RKO (cell line): ENCODE data around the gene C8A.

Source experiments
- DNase-seq: peaks from one replicate; pipeline ENCODE4 v3.0.0-alpha.2; 2016; ENCODE audit warnings: low spot score

C8A gene

DNA sequence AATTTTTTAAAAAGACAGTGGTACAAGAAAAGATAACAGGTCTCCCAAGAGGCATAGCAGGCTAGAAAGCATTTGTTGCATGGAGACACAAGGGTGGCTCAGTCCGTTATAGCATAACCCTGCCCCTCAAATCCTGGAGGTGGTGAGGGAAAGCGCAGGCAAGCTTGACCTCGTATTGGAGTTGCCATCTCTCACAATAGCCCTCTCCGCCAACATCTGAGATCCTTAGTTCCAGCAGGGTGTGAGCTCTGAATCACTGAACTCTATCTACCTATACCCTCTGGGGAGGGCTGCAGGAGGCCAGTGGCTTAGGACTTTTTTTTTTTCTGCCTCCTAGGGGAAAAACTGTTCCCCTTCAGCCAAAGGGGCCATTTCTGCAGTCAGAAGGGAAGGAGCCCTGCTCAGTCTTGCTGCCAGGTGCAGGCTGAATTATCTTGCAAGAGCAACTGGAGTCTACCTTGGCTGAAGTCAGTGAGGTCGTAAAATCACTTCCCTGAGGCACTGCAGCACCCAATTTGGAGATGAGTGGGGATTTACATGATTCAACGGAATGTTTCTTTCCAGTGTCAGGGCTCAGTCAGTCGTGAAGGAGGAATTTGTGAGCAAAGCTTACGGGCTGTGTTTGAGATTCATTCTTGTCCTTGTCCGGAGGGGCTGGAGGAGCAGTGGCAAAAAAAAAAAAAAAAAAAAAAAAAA lies 17.2 kb upstream of the C8A start:
- no peak for DNase-seq

DNA sequence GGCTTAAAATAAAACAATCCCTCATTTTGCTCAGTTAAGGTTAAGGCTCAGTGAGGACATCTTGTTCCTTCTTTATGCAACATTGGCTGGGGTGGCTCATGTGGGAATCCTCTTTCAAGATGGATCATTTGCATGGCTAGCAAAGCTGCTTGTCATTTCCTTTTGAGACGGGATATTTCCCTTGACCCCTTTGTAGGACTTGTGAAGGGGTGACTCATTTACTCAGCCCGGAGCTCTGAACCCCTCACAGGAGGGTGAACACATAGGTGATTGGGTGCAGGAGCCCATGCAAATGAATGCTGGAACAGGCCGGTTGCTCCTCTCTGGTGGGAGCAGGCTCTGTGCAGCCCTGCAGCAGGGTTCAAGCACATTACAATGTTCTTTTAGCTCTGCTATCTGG lies 15.8 kb upstream of the C8A start:
- no peak for DNase-seq

DNA sequence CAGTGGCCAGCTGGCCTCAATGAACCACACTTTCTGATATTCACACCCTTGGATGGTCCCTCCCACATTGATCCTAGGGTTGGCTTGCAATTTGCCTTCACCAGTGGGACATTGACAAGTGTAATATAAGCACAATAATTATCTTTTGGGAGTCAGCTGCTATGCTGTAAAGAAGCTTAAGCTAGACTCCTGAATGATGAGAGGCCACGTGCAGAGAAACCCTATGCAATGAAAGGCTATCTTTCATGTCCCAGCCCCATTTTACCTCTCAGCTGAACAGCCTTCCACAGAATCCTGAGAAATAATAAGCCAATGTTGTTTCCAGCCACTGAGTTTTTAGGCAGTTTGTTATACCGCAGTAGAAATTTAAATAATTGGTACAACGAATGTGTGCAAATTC lies 11.1 kb upstream of the C8A start:
- DNase-seq: no peak

DNA sequence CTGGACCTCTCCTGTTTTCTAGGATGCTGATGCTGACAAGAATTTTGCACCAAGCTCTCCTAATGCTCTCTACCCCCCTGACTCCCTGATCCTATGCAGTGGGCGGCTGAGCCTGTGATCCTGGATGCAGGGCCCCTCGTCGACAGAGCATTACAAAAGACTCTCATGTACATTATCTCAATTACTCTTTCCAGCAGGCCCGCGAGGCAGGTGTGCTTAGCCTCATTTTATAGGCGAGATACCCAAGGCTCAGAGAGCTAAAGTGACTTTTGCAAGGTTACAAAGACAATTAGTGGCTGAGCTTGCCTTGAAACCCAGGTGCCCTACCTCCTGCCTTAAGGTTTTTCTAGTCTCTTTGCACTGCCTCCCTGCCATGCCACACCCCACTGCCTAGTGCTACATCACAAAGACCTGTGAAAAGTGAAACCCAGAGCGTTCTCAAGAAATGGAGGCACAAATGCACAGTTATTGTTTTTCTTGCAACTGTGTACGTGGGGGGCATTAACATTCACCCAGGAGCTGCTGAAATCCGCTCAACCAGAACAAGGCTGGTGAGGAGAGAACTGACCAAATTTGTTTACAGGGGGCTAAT lies 10.0 kb upstream of the C8A start:
- DNase-seq: no peak

DNA sequence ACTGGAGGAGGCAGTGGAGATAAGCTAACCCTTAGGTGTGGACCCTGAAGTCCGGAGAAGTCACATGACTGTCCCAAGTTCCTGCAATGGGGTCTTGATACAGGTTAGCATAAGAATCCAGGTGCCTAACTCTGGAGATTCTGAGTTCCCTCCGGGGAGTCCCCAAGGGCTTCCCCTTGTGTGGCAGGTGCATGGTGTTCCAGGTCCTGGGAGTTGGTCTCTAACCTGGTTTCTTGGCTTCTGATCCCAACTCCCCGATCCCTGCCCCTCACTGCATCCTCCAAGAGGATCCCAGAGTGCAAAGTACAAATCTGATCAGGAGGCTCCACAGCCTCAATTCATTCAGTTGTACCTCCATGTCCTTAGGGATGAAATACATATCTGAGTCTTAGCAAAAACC lies 9.3 kb upstream of the C8A start:
- no peak for DNase-seq

DNA sequence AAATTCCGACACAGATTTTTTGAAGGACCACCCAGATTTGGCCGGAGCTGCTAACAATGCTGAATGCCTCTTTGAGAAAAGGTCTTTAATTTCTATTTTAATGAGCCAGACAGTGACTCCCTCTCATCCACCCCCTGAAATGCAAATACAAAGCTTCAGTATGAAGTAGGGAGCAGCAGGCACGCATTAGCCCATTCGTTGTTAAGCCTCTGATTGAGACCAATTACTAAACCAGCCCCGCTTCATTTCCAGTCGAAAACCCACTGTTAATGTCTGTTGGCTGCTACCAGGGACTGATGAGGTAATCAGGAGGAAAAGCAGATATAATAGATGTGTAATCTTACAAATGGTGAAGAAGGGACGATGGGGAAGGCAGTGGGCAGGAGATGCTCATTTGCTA lies 4.8 kb upstream of the C8A start:
- DNase-seq: no peak

DNA sequence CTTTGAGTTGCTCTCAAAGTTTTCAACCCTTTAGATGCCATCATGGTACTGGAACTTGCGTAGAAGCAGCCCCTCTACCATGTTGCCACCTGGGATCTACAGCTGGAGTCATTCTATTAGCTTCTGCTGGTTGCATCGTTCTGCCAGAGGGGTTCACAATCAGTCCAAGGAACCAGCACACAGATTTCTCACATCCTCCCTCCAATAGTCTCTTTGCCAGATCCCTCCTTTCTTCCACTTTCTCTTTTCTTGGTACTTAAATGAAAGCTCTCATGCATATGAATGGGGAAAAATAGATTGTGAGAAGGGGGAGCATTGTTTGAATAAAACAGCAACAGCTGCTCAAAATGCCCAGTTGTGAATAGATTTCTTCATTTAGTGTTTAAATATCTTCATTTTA lies 4.2 kb upstream of the C8A start:
- DNase-seq: no peak

DNA sequence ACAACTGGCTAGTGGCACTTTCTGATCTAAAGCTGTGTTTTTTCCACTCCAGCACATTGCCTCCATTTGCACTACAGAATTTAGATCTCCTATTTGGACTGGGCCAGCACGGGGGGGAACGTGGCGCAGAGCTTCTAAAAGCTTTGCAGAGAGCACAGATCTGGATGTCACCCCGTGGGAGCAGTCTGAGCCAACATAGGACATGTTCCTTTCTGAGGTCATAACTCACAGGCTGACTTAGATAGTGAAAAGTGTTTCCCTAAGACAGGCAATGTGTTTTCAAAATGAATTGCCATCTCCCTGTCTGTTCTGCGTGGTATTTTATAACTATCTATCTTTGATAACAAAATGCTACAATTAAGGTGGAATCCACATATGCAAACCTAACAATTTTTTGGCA lies 3.7 kb upstream of the C8A start:
- no peak for DNase-seq

DNA sequence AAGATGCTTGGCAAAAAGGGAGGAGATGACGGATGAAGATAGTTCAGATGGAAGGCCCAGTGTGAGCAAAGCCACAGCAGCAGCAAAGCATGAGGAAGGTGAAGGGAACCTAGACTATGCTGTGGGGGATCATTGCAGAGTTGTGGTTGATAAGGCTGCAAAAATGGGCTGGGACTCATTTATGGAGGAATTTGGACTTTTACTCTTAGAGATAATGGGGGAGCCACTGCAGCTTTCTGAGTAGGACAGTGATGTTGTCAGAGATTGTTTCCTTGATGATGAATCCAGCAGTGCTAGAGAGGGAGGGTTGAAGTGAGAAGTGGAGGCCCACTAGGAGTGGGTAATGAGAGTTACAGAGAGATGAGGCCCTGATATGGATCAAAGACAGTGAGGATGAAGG lies 2.1 kb upstream of the C8A start:
- no peak for DNase-seq

DNA sequence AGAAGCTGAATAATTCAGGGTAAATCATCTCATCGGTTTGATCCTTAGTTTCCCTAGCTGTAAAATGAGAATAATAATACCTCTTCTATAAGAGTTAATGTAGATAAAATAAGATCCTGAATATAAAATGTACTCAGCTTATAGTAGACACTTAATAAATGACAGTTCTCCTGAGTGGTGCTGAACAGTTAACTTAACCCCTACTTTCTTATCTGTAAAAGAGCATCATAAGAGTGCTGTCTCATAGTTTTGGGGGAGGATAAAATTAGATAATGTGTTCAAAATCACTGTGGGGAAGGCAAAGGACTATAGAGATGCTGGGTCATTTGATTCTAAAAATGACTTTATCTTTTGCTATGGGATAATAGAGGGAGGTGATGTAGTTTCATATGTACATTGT lies 593 bp downstream of the C8A start:
- no peak for DNase-seq

DNA sequence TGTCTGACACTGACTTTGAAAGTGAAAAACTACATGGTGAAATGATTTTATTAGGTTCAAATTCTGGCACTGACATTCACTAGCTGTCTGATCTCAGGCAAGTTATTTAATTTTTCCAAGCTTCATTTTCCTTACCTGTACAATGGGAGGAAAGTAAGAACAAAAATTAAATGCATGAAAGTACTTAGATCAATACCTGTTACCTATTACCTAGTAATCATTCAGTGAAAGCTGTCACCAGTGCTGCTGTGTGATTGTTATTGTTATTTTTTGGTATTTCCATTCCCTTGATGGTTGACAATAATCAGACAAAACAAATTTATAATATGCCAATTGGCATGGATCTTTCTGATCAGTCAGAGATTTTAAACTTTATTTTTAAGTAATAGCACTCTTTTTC lies 1.6 kb downstream of the C8A start:
- DNase-seq: no peak

DNA sequence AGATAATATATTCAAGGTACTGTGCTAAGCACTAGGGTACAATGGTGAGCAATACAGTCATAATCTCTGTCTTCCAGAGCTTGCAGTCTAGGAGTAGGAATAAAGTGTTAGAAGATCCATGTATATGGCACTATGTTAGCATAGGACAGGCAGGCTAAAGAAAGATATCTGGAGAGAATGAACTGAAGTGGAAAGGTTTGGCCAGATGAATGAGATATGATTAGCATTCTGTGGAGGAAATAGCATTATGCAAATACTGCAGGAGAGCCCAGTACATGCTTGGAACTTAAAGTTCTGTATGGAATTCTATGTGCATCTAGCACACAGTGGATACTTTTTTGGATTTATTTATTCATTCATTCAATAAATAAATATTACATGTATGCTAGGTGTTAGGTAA lies 4.7 kb downstream of the C8A start:
- DNase-seq: no peak

DNA sequence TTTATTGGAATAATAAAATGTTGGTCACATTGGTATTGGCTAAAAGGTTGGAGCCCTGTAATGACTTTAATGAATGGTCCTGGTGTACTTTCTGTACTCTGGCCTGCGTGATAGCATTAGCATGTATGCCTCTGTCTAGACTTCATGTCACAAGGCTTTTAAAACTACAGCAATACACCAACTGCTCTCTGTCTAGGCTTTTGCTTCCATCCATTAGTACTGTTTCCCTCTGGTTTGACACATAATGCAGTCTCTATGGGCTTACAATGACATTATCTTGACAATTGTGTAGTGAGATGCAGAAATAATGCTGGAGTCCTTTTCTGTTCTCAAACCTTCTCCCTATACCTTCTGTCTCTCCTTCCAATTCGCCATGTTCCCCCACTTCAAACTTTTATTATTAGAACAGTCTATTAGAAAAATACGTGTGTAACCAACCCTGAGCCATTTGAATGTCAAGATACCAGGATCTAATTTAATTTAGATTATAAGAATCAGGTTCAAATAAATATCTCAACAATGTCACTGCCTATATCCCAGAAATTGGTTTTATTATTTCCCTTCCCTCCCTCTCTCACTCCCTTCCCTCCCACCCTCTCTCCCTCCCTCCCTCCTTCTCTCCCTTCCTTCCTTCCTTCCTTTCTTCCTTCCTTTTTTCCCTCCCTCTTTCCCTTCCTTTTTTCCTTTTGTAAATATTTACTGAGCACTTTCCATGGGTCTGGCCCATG lies 8.8 kb downstream of the C8A start:
- DNase-seq: no peak

DNA sequence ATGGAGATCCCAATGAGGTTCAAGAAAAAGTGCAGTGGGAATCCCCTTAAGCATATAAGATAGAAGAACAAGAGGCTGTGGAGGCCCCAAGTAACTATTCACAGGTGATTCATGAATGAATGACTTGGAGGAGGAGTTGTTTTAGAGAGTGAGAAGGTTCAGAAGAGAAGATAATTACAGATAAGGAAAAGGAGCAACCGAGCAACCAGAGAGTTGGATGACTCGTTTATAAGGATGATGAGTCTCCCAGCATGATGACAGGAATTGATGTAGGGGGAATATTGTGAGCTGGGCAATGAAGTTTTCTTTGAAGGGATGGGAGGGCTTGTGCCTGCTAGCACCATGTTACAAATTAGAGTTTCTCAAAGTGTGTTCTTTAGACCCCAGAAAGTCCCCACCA lies 9.8 kb downstream of the C8A start:
- no peak for DNase-seq

DNA sequence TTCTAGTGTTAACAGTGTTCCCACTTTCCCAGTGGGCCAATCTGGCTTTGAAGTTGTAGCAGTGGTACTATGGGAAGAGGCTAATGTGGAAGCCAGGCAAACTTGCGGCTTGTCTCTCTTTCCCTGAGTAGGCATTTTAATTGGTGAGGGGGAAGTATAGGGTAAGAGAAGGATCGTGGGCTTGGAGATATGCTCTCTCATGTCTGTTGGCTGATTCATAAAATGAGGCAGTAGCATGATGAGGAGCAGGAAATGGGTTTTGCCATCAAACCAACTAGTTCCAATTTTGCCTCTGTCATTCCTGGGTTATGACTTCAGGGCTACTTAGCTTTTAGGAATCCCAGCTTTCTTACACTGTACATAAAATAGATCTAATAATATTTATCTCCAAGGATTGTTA lies 12.1 kb downstream of the C8A start:
- DNase-seq: no peak

DNA sequence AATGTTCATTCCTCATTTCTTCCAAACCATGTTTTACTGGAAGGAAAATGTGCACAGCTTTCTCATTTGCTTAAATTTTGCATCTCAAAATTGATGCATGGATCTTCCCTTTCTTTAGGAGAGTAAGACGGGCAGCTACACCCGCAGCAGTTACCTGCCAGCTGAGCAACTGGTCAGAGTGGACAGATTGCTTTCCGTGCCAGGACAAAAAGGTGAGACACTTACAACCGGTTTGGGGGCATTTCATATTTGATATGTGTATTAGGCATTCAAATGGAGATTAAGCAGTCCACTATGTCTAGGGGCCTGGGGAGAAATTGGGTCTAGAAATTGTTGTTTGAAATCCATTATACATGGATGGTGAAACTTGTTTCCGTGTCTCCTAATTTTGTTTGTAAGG lies 12.9 kb downstream of the C8A start:
- DNase-seq: no peak

DNA sequence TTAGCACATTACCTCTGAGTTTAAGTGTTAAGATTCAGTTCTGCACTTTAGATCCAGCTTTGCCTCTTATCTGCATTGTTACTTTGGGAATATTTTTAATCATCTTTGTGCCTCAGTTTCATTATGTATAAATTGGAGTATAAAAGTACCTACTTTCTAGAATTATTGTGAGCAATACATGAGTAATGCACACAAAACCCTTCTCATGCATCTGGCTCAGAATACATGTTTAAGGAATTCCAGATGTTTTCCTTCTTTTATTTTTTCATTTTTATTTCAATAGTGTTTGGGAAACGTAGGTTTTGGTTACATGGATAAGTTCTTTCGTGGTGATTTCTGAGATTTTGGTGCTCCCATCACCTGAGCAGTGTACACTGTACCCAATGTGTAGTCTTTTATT lies 14.2 kb downstream of the C8A start:
- DNase-seq: no peak

DNA sequence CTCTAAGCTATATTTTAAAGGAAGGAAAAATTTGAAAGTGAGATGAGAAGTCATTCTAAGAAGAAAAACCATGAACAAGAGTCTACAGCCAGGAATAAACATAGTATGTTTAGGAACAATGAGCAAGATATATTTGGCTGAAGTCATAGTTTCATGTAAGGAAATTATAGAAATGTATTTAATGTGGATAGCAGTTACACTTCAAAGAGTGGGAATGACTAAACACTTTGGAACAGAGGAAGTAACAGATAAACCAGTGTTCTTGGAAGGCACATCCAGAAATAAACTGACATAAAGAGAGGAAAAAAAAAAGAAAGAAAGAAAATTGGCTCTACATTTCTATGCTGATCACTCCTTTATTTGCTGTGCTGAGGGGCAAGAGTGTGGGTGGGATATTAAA lies 18.0 kb downstream of the C8A start:
- DNase-seq: no peak

DNA sequence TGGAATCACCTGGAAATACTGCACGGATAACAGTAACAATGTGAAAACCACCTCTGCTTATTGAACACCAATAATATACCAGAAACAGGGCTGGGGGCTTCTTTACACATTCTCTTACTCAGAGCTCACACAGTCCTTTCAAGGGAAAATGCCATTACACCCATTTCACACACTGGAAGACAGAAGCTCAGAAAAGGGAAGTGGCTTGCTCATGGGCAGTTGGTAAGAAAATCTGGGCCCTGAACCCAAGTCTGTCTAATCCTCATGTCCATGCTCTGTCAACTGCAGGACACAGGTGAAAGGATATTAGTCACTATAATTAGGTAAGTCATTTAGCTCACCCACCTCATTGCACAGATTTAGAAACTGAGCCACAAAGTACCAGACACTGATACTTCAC lies 18.6 kb downstream of the C8A start:
- no peak for DNase-seq

DNA sequence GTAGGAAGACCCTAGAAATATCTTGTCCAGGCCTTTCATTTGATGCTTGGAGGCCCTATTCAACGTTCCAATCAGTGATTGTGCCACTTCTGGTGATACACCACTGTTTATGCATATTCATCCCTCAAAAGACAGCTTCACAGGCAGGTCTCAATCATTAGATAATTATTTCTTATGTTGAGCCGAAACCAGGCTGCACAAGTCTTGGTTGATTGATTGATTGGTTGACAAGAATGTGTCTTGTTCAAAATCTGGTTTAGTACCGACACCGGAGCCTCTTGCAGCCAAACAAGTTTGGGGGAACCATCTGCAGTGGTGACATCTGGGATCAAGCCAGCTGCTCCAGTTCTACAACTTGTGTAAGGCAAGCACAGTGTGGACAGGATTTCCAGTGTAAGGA lies 20.1 kb downstream of the C8A start:
- DNase-seq: no peak

DNA sequence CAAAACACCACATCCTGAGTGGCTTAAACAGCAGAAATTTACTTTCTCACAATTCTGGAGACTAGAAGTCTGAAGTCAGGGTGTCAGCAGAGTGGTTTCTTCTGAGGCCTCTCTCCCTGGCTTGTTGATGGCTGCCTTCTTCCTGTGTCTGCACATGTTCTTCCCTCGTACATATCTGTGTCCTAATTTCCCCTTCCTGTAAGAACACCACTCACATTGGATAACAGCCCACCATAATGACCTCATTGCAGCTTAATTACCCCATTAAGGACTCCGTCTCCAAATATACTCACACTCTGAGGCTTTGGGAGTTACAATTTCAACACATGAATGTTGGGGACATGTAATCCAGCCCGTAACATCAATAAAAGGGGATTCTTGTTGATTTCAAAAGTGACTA lies 23.4 kb downstream of the C8A start:
- DNase-seq: no peak

DNA sequence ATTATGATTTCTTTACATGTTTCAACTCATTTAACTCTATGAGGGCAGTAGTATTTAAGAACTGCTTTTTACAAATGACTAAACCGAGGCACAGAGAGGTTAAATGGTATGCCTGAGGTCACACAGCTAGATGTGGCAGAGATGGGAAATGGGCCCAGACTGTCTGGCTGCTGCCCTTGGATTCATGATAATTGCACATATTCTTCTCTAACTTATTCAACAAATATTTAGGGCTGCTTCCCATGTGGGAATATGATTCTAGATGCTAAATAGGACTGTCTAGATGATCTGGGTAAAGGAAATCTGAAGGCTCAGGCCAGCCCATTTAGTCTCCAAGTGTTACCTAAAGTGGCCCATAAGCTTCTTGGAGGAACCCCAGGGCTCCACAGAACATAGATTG lies 26.2 kb downstream of the C8A start:
- DNase-seq: no peak

DNA sequence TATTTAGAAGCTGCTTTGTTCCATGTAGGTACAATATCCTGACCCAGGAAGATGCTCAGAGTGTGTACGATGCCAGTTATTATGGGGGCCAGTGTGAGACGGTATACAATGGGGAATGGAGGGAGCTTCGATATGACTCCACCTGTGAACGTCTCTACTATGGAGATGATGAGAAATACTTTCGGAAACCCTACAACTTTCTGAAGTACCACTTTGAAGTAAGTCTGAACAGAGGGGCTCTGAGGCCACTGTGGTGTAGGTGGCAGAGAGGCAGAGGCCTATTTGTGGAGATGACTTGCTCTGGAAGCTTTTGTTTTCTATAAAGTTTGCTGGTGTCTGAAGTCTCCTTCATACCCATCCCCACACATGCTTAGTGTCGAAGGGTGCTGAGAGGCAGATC lies 26.8 kb downstream of the C8A start:
- DNase-seq: no peak

DNA sequence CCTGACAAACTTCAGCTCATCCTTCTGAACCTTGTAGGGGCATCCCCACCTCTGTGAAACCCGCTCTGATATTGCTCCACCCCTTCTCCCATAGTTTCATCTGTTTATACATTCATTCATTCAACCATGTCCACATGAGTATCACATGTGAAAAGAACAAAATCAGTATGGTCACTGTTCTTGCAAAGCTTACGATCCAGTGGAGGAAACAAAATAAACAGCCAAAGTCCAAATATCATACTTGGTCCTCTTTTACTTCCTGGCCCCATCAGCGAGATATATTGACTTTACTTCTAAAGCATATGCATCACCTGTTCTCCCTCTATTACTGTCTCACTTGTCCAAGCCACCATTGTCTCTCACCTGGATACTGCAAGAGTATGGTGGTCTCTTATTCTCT lies 35.6 kb downstream of the C8A start:
- DNase-seq: no peak
